ENCODE results near the gene VOPP1.
"Not testable (repeated sequence)": the region's sequence is repeated elsewhere in the genome, so short reads cannot be mapped to it uniquely, and the experiment has no call there.

VOPP1 gene

DNA sequence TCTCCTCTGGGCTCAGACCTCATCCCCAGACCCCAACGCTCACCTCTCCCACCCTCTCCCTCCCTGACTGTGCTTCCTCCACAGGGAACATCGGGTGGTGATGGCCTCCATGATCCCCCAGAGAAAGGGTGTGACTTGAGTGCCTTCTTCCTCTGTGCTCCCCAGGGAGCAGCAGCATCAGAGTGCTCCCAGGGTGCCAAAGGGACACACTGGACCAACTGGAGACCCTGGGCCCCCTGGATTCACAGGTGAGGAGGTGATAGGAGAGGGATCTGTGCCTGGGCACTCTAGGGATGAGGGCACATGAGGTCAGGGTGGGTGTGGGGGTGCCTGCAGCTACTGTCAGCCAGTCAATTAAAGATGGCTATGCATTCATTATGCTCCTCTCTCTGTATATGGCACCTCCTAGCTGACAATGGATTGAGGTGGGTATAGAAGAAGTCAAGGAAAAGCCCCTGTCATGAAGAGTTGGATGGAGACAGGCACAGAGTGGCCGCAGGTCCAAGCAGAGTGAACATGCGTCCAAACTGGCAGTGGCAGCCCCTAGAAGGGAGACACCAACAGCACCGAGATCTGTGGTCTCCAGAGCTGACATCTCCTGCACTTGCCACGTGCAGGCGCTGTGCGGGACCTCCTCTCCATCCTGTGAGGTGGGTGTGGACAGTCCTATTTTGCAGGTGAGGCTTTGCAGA lies 15.5 kb upstream of the VOPP1 start:
- H3K4me3 ChIP-seq (ENCODE audit: low read length), result no peak overlapping the region
- H3K4me2 ChIP-seq (ENCODE audit: low read depth, low read length), result no peak overlapping the region
- no peaks in the 10 kb centered on the region for H4K20me1 ChIP-seq (ENCODE audit: insufficient read depth, low read length)
- H3K36me3 ChIP-seq (replicated peaks; ENCODE audit: insufficient read depth, low read length), result no peaks in the 10 kb centered on the region
- no peaks in the 10 kb centered on the region for H3K27me3 ChIP-seq (replicated peaks; ENCODE audit: insufficient read depth, low read length)
- H3K79me2 ChIP-seq (ENCODE audit: low read length), result no peaks in the 10 kb centered on the region
- DNase-seq, result no peak
- H3K4me1 ChIP-seq (ENCODE audit: low read length), result no peaks in the 10 kb centered on the region
- H3K9ac ChIP-seq (ENCODE audit: low read length), result no peak overlapping the region
- H3F3A ChIP-seq (ENCODE audit: insufficient read depth, low read length), result no peaks in the 10 kb centered on the region
- TF ChIP-seq EZH2 (optimal IDR thresholded peaks at IDR 0.05; ENCODE audit: low read depth, low read length) (no peak), EZH2phosphoT487 (IDR thresholded peaks at IDR 0.05; ENCODE audit: low read length) (no peak)
- TF ChIP-seq, protein P1, sequence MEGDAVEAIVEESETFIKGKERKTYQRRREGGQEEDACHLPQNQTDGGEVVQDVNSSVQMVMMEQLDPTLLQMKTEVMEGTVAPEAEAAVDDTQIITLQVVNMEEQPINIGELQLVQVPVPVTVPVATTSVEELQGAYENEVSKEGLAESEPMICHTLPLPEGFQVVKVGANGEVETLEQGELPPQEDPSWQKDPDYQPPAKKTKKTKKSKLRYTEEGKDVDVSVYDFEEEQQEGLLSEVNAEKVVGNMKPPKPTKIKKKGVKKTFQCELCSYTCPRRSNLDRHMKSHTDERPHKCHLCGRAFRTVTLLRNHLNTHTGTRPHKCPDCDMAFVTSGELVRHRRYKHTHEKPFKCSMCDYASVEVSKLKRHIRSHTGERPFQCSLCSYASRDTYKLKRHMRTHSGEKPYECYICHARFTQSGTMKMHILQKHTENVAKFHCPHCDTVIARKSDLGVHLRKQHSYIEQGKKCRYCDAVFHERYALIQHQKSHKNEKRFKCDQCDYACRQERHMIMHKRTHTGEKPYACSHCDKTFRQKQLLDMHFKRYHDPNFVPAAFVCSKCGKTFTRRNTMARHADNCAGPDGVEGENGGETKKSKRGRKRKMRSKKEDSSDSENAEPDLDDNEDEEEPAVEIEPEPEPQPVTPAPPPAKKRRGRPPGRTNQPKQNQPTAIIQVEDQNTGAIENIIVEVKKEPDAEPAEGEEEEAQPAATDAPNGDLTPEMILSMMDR (IDR thresholded peaks at IDR 0.05; ENCODE audit: low read length), result no peak
- H3K9me2 ChIP-seq (replicated peaks; ENCODE audit: insufficient read depth, low read length), result no peaks in the 10 kb centered on the region
- no peaks in the 10 kb centered on the region for H3K9me3 ChIP-seq (replicated peaks; ENCODE audit: insufficient read depth, low read length)
- H2AFZ ChIP-seq (ENCODE audit: low read length), result no peak overlapping the region
- no peak overlapping the region for H3K27ac ChIP-seq (ENCODE audit: low read length)

DNA sequence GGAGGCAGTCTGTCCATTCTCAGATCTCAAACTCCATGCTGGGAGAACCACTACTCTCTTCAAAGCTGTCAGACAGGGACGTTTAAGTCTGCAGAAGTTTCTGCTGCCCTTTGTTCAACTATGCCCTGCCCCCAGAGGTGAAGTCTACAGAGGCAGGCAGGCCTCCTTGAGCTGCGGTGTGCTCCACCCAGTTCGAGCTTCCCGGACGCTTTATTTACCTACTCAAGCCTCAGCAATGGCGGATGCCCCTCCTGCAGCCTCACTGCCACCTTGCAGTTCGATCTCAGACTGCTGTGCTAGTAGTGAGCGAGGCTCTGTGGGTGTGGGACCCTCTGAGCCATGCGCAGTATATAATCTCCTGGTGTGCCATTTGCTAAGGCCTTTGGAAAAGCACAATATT lies 10.4 kb upstream of the VOPP1 start:
- not testable (repeated sequence) for H3K27me3 ChIP-seq (replicated peaks; ENCODE audit: insufficient read depth, low read length); H3K79me2 ChIP-seq (ENCODE audit: low read length); H4K20me1 ChIP-seq (ENCODE audit: insufficient read depth, low read length); H2AFZ ChIP-seq (ENCODE audit: low read length); H3K9me3 ChIP-seq (replicated peaks; ENCODE audit: insufficient read depth, low read length); H3K36me3 ChIP-seq (replicated peaks; ENCODE audit: insufficient read depth, low read length); DNase-seq; H3K4me1 ChIP-seq (ENCODE audit: low read length); H3F3A ChIP-seq (ENCODE audit: insufficient read depth, low read length); H3K27ac ChIP-seq (ENCODE audit: low read length); H3K4me2 ChIP-seq (ENCODE audit: low read depth, low read length); H3K9me2 ChIP-seq (replicated peaks; ENCODE audit: insufficient read depth, low read length); H3K9ac ChIP-seq (ENCODE audit: low read length); H3K4me3 ChIP-seq (ENCODE audit: low read length)

DNA sequence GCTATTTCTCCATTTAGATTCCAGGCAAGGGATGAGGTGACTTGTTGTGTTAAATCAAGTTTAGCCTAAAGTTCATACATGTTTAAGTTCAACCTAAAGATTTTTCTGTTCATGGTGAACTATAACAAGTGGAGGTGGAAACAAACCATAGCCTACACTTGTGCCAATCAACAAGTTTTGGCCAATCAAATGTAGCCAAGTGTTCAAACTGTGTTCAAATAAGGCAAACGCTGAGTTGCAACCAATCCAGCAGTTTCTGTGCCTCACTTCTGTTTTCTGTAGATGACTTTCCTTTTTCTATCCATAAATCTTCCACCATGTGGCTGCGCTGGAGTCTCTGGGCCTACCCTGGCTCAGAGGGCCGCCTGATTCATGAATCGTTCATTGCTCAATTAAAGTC lies 4.5 kb upstream of the VOPP1 start:
- Histone ChIP-seq H3K9me3 (replicated peaks; ENCODE audit: insufficient read depth, low read length) (no peaks in the 10 kb centered on the region), H3K4me2 (ENCODE audit: low read depth, low read length) (no peak overlapping the region), H3K4me3 (ENCODE audit: low read length) (no peak overlapping the region), H3K27ac (ENCODE audit: low read length) (no peak overlapping the region), H3K27me3 (replicated peaks; ENCODE audit: insufficient read depth, low read length) (no peaks in the 10 kb centered on the region), H3K36me3 (replicated peaks; ENCODE audit: insufficient read depth, low read length) (no peaks in the 10 kb centered on the region), H2AFZ (ENCODE audit: low read length) (no peak overlapping the region), H4K20me1 (ENCODE audit: insufficient read depth, low read length) (no peaks in the 10 kb centered on the region), H3K9me2 (replicated peaks; ENCODE audit: insufficient read depth, low read length) (no peaks in the 10 kb centered on the region), H3K9ac (ENCODE audit: low read length) (no peak overlapping the region), H3K4me1 (ENCODE audit: low read length) (peaks cover 25% of the 10 kb centered on the region), H3F3A (ENCODE audit: insufficient read depth, low read length) (peaks cover 21% of the 10 kb centered on the region), H3K79me2 (ENCODE audit: low read length) (peaks cover 19% of the 10 kb centered on the region)
- DNase-seq, result no peak
- TF ChIP-seq, protein P1 (IDR thresholded peaks at IDR 0.05; ENCODE audit: low read length), result no peak
- TF ChIP-seq EZH2phosphoT487 (IDR thresholded peaks at IDR 0.05; ENCODE audit: low read length) (no peak), EZH2 (optimal IDR thresholded peaks at IDR 0.05; ENCODE audit: low read depth, low read length) (no peak)

DNA sequence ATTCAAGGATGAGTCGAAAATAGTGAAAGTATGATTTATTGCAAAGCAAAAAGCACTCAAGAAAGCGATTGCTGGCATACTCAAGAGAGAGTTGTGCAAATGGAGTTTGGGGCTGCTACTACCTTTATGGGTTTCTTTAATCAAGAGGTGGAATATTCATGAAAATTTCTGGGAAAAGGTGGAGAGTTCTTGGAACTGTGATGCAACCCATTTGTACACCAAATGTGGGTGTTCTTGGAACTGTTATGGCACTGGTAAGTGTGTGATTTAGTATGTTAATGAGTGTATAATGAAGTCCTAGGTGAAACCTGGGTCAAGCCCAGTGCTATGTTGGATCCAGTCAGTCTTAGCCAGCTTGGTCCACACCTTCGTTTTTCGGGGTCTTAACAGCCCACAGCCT lies 3.4 kb upstream of the VOPP1 start:
- Histone ChIP-seq H3K79me2 (ENCODE audit: low read length) (peaks cover 29% of the 10 kb centered on the region), H3K9me3 (replicated peaks; ENCODE audit: insufficient read depth, low read length) (no peaks in the 10 kb centered on the region), H3K9ac (ENCODE audit: low read length) (no peak overlapping the region), H3K36me3 (replicated peaks; ENCODE audit: insufficient read depth, low read length) (no peaks in the 10 kb centered on the region), H3F3A (ENCODE audit: insufficient read depth, low read length) (peaks cover 31% of the 10 kb centered on the region), H4K20me1 (ENCODE audit: insufficient read depth, low read length) (no peaks in the 10 kb centered on the region), H2AFZ (ENCODE audit: low read length) (no peak overlapping the region), H3K4me2 (ENCODE audit: low read depth, low read length) (no peak overlapping the region), H3K4me1 (ENCODE audit: low read length) (peaks cover 25% of the 10 kb centered on the region), H3K27me3 (replicated peaks; ENCODE audit: insufficient read depth, low read length) (no peaks in the 10 kb centered on the region), H3K9me2 (replicated peaks; ENCODE audit: insufficient read depth, low read length) (no peaks in the 10 kb centered on the region), H3K27ac (ENCODE audit: low read length) (no peak overlapping the region), H3K4me3 (ENCODE audit: low read length) (no peak overlapping the region)
- TF ChIP-seq, protein P1 (IDR thresholded peaks at IDR 0.05; ENCODE audit: low read length), result no peak
- TF ChIP-seq EZH2 (optimal IDR thresholded peaks at IDR 0.05; ENCODE audit: low read depth, low read length), result no peak
- TF ChIP-seq EZH2phosphoT487 (IDR thresholded peaks at IDR 0.05; ENCODE audit: low read length), result no peak
- no peak for DNase-seq
